DOHH2 (cell line): Measurements from ENCODE around the gene KDM2A.

ENCODE experiments used
- EZH2phosphoT487 ChIP-seq: fragments of 200-600 bp; sonication (generic); IDR thresholded peaks from 2 replicates; pipeline ENCODE4 v1.6.1; 2017; ENCODE audit warnings: borderline replicate concordance, mild to moderate bottlenecking, antibody characterized with exemption, low read length, moderate library complexity, mixed read lengths
- TF ChIP-seq, protein P1 (sequence below): fragments of 200-600 bp; sonication (generic); IDR thresholded peaks from one replicate; pipeline ENCODE4 v1.5.1; 2014; ENCODE audit warnings: antibody characterized with exemption, mild to moderate bottlenecking, low read depth, low read length; ENCODE audit not compliant: poor library complexity, severe bottlenecking

DNA sequence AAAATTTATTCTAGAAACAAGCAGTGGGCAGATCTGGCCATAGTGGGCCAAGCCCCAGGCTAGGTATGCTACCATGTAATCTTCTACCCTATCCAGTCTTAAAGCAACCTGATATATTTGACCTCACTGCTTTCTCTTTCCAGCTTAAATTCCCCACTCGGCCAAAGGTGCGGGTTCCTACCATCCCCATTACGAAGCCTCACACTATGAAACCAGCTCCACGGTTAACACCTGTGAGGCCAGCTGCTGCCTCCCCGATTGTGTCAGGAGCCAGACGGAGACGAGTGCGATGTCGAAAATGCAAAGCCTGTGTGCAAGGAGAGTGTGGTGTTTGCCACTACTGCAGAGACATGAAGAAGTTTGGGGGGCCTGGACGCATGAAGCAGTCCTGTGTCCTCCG lies 126.0 kb downstream of the KDM2A start:
- TF ChIP-seq, protein P1, sequence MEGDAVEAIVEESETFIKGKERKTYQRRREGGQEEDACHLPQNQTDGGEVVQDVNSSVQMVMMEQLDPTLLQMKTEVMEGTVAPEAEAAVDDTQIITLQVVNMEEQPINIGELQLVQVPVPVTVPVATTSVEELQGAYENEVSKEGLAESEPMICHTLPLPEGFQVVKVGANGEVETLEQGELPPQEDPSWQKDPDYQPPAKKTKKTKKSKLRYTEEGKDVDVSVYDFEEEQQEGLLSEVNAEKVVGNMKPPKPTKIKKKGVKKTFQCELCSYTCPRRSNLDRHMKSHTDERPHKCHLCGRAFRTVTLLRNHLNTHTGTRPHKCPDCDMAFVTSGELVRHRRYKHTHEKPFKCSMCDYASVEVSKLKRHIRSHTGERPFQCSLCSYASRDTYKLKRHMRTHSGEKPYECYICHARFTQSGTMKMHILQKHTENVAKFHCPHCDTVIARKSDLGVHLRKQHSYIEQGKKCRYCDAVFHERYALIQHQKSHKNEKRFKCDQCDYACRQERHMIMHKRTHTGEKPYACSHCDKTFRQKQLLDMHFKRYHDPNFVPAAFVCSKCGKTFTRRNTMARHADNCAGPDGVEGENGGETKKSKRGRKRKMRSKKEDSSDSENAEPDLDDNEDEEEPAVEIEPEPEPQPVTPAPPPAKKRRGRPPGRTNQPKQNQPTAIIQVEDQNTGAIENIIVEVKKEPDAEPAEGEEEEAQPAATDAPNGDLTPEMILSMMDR = no peak
- no peak for TF ChIP-seq EZH2phosphoT487
